ENCODE results near the gene GRIN2A. TPM values are rescaled to one million over a fixed set of nuclear protein-coding genes. Genes with fewer than 3 reads are reported as not detected.

GRIN2A gene
- total RNA-seq, 1 donor: 3.4 TPM

- no peak for TF ChIP-seq CTCF (IDR thresholded peaks at IDR 0.05; ENCODE audit: insufficient read depth, low read length)
- no peak overlapping the region for H3K4me3 ChIP-seq (ENCODE audit: low read depth, low read length)
- no peak for DNase-seq (ENCODE audit: low read depth)
These were observed 114.8 kb downstream of the GRIN2A start for GRCh38 chr16:10067406-10067805.

- H3K4me3 ChIP-seq (ENCODE audit: low read depth, low read length): no peak overlapping the region
- TF ChIP-seq CTCF (IDR thresholded peaks at IDR 0.05; ENCODE audit: insufficient read depth, low read length): no peak
- no peak for DNase-seq (ENCODE audit: low read depth)
These were observed 117.2 kb downstream of the GRIN2A start for GRCh38 chr16:10065019-10065418.

- TF ChIP-seq CTCF (IDR thresholded peaks at IDR 0.05; ENCODE audit: insufficient read depth, low read length): no peak
- no peak for DNase-seq (ENCODE audit: low read depth)
- no peak overlapping the region for H3K4me3 ChIP-seq (ENCODE audit: low read depth, low read length)
These were observed 133.4 kb downstream of the GRIN2A start for GRCh38 chr16:10048850-10049249.

- H3K4me3 ChIP-seq (ENCODE audit: low read depth, low read length): no peak overlapping the region
- no peak for TF ChIP-seq CTCF (IDR thresholded peaks at IDR 0.05; ENCODE audit: insufficient read depth, low read length)
- DNase-seq (ENCODE audit: low read depth): no peak
These were observed 136.3 kb downstream of the GRIN2A start for GRCh38 chr16:10045947-10046346.

GRCh38 chr16:10045291-10045775 lies 136.9 kb downstream of the GRIN2A start:
- no peak for DNase-seq (ENCODE audit: low read depth)
- no peak for TF ChIP-seq CTCF (IDR thresholded peaks at IDR 0.05; ENCODE audit: insufficient read depth, low read length)
- no peak overlapping the region for H3K4me3 ChIP-seq (ENCODE audit: low read depth, low read length)

GRCh38 chr16:10040136-10041080 lies 141.8 kb downstream of the GRIN2A start:
- H3K4me3 ChIP-seq (ENCODE audit: low read depth, low read length): no peak overlapping the region
- TF ChIP-seq CTCF (IDR thresholded peaks at IDR 0.05; ENCODE audit: insufficient read depth, low read length): no peak
- no peak for DNase-seq (ENCODE audit: low read depth)
